Left lung (tissue), 10 donors: Measurements from ENCODE around the gene YAP1. TPM values are rescaled to one million over a fixed set of nuclear protein-coding genes. Genes with fewer than 3 reads are reported as not detected.
A peak's percentile ranks its signal among the peaks of the same experiment; 100 is the strongest.

Experiments used
- ATAC-seq: fragments of 200-7000 bp; cut with Tn5 transposase; one replicate; pipeline ENCODE4 v1.9.1; 2020; ENCODE audit warnings: moderate library complexity
- DNase-seq, 4 donors: peaks; one replicate each; pipeline ENCODE4 v3.0.0-alpha.2; 2013 to 2020
- H3K27ac ChIP-seq, 2 donors: fragments of 200-600 bp; sonication (generic) in 1 of 2; one replicate each; pipeline versions ENCODE4 v1.5.0 to v1.8.0; 2020 to 2021
- H3K27me3 ChIP-seq, 2 donors: fragments of 200-600 bp; sonication (generic) in 1 of 2; one replicate each; pipeline versions ENCODE4 v1.5.0 to v1.8.0; 2020 to 2021
- H3K36me3 ChIP-seq, 2 donors: fragments of 200-600 bp; sonication (generic) in 1 of 2; one replicate each; pipeline versions ENCODE4 v1.5.0 to v1.8.0; 2020 to 2021
- H3K4me1 ChIP-seq, 2 donors: fragments of 200-600 bp; one replicate each; pipeline ENCODE4 v1.8.0; 2021
- H3K4me3 ChIP-seq, 2 donors: fragments of 200-600 bp; sonication (generic) in 1 of 2; one replicate each; pipeline versions ENCODE4 v1.5.0 to v1.8.0; 2020 to 2021; ENCODE audit warnings: mild to moderate bottlenecking in 1 of 2
- H3K9me3 ChIP-seq, 2 donors: fragments of 200-600 bp; sonication (generic) in 1 of 2; one replicate each; pipeline versions ENCODE4 v1.5.0 to v1.8.0; 2020 to 2021
- CTCF ChIP-seq, 2 donors: fragments of 200-600 bp; sonication (generic) in 1 of 2; IDR thresholded peaks; one replicate each; pipeline versions ENCODE4 v1.5.0 to v1.8.0; 2021; ENCODE audit warnings: antibody characterized with exemption in 2 of 2
- intact Hi-C, 2 donors: fragments of 100-400 bp; cut with DNase I; formaldehyde crosslinking; loops; one replicate each; pipeline versions ENCODE4 v1.11.2 to v1.14.2; 2022
- polyA plus RNA-seq, 6 donors: library from polyadenylated mRNA; unstranded; fragments of 120-200 nt; gene quantifications; one replicate each; pipeline ENCODE4 v1.2.1, GENCODE V29; 2013; ENCODE audit not compliant: insufficient read length in 6 of 6
- total RNA-seq, 2 donors: library from RNA; stranded (reverse); fragmentation: NEBNext Ultra II Directional; extraction: Animal tissue kit (Norgen Biotek cat#: 25700); gene quantifications; one replicate each; pipeline ENCODE4 v1.2.1, GENCODE V29; 2021
- donor health status: DM: no; HTN: yes; CAD: no.
- donor health status: DM: no; HTN: no; CAD: no.

The YAP1 gene
- total and polyA plus RNA-seq, 8 donors: 105 to 384 (median 335) TPM

- intact Hi-C loops: no loop called here
- Histone ChIP-seq H3K9me3 (peaks cover 0 to 3% of the 10 kb centered on the region in 2 donors), H3K4me1 (peaks cover 10% of the 10 kb centered on the region in 2 donors), H3K27ac (no peak overlapping the region), H3K27me3 (no peaks in the 10 kb centered on the region), H3K36me3 (no peaks in the 10 kb centered on the region), H3K4me3 (no peak overlapping the region)
- no peak for TF ChIP-seq CTCF (IDR thresholded peaks at IDR 0.05)
- DNase-seq (no peak), ATAC-seq (peak; percentile 16)
Measured at GRCh38 chr11:102191832-102192231, 81.6 kb downstream of the YAP1 start.

GRCh38 chr11:102192349-102193066, 82.3 kb downstream of the YAP1 start:
- intact Hi-C loops: no loop called here
- TF ChIP-seq CTCF (IDR thresholded peaks at IDR 0.05): no peak
- DNase-seq: peak in 2 of 4 donors; percentile 49 to 68
- Histone ChIP-seq H3K27ac (no peak overlapping the region), H3K9me3 (peaks cover 0 to 3% of the 10 kb centered on the region in 2 donors), H3K4me3 (no peak overlapping the region), H3K4me1 (peaks cover 3 to 6% of the 10 kb centered on the region in 2 donors), H3K27me3 (no peaks in the 10 kb centered on the region), H3K36me3 (no peaks in the 10 kb centered on the region)
- ATAC-seq: peak; percentile 46

GRCh38 chr11:102194257-102194656, 84.0 kb downstream of the YAP1 start:
- no peak for ATAC-seq
- intact Hi-C loops: no loop called here

GRCh38 chr11:102194990-102195389, 84.7 kb downstream of the YAP1 start:
- no peak overlapping the region for H3K27ac ChIP-seq
- no peak for TF ChIP-seq CTCF (IDR thresholded peaks at IDR 0.05)

More at GRCh38 chr11:102194257-102194656, 84.0 kb downstream of the YAP1 start:
- Histone ChIP-seq H3K27ac (no peak overlapping the region), H3K36me3 (no peaks in the 10 kb centered on the region), H3K27me3 (no peaks in the 10 kb centered on the region), H3K9me3 (peaks cover 0 to 3% of the 10 kb centered on the region in 2 donors), H3K4me1 (no peaks in the 10 kb centered on the region), H3K4me3 (no peak overlapping the region)
- DNase-seq: no peak
- TF ChIP-seq CTCF (IDR thresholded peaks at IDR 0.05): no peak

GRCh38 chr11:102196351-102196750, 86.1 kb downstream of the YAP1 start:
- Histone ChIP-seq H3K4me3 (no peak overlapping the region), H3K36me3 (no peaks in the 10 kb centered on the region), H3K27me3 (no peaks in the 10 kb centered on the region), H3K27ac (no peak overlapping the region), H3K4me1 (no peaks in the 10 kb centered on the region), H3K9me3 (peaks cover 0 to 3% of the 10 kb centered on the region in 2 donors)
- DNase-seq: no peak
- intact Hi-C loops: no loop called here
- ATAC-seq: no peak
- TF ChIP-seq CTCF (IDR thresholded peaks at IDR 0.05): no peak

More at GRCh38 chr11:102194990-102195389, 84.7 kb downstream of the YAP1 start:
- Histone ChIP-seq H3K9me3 (peaks cover 0 to 3% of the 10 kb centered on the region in 2 donors), H3K27me3 (no peaks in the 10 kb centered on the region), H3K4me3 (no peak overlapping the region), H3K4me1 (no peaks in the 10 kb centered on the region), H3K36me3 (no peaks in the 10 kb centered on the region)
- intact Hi-C loops: no loop called here
- ATAC-seq (no peak), DNase-seq (peak in 2 of 4 donors; percentile 87 to 90)
